Measurements from ENCODE around the gene CDT1.

The CDT1 gene

DNA sequence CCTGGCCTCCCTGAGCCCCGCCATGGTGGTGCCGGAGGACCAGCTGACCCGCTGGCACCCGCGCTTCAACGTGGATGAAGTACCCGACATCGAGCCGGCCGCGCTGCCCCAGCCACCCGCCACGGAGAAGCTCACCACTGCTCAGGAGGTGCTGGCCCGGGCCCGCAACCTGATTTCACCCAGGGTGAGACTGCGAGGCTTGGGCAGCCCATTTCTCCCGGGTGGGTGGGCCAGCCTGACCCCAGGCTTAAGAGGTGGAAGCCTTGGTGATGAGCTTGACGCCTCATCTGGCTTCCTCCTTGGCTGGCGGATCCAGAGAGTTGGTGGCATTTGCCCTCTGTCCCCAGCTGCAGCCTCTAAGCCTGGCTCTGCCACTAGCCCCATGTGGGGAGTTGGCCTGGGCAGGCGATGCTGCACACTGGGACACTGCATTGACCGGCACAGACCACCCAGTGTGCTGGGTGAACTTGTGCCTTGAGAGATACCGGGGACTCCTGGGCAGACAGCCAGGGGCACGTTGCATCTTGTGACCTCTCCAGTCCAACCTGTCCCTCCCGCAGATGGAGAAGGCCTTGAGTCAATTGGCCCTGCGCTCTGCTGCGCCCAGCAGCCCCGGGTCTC is 3.0 kb downstream of the CDT1 start:
- DNase-seq: no peak

GRCh38 chr16:88807142-88807625 is 3.6 kb downstream of the CDT1 start:
- no peak for DNase-seq

GRCh38 chr16:88807626-88808453 is 4.3 kb downstream of the CDT1 start:
- DNase-seq: no peak

DNA sequence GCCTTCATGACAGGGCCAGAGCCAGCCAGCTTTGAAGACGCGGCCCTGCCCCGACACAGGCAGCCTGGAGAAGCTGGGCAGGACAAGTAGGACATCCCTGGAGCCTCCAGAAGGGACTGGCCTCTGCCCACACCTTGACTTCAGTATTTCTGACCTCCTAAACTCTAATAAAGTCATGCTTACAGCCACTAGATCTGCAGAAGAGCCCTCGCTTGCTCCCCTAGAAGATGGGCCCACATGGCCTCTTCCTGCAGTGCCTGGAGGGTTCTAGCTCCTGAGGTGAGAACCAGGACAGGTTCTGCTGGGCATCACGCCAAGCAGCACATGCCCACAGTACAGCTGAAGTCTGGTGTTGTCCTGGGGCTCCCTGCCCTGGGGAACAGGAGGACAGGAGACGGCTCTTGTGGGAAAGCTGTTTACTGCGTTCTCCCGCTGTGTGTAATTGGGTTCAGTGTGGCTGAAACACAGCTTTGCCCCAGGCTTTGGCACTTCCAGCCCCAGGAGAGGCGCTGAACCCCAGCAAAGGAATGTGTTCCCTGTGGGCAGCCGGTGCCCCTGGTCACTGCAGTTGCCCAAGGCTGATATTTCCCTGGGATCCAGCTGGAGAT is 5.6 kb downstream of the CDT1 start:
- no peak for DNase-seq

DNA sequence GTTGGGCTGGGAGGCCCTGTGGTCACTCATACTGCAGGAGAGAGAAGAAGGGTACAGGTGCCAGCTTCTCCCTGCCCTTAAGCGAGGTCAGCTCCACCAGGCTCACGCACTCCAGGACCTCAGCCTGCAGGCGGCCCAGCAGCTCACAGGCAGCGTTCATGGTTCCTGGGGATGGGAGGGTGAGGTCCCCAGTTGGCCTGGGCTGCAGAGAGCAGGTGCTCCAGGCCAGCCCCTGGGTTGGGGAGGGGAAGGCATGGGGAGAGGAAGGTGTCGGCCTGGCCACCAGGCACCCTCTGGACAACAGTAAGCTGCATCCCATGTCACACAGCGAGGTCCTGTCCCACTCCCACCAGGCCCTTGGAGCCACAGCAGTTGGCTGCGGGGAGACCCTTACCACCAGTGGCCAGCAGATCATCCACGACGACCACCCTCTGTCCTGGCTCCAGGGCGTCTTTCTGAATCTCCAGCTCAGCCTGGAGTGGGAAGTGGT is 6.1 kb downstream of the CDT1 start:
- DNase-seq: no peak

DNA sequence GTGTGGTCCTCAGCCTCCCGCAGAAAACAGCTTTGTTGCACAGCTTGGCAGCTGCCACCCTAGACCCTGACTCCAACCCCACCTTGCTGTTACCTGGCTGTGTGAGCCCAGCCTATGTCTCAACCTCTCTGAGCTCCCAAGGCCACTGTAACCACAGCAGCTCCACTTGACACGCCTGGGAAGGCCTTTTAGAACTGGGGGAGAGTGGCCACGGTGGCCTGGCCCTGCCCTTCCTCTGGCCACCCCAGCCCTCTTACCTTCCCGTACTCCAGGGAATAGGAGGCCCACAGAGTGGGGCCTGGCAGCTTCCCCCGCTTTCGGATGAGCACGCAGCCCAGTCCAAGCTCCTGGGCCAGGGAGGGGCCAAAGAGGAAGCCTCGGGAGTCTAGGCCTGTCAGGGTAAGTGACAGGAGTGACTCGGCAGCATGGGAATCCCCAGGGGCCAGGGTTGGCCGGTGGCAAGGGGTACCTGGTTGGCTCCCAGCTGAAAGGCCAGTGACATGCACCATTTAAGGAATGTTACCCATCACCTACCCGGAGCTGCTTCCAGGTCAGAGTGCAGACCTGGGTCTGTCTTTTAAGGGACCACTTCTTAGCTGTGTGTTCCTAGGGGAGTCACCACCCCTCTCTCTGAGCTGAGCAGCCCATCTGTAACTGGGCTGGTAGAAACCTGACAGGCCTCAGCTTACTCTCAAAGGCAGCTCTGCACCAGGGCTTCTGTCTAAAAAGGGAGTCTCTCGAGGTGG is 6.8 kb downstream of the CDT1 start:
- DNase-seq: no peak

DNA sequence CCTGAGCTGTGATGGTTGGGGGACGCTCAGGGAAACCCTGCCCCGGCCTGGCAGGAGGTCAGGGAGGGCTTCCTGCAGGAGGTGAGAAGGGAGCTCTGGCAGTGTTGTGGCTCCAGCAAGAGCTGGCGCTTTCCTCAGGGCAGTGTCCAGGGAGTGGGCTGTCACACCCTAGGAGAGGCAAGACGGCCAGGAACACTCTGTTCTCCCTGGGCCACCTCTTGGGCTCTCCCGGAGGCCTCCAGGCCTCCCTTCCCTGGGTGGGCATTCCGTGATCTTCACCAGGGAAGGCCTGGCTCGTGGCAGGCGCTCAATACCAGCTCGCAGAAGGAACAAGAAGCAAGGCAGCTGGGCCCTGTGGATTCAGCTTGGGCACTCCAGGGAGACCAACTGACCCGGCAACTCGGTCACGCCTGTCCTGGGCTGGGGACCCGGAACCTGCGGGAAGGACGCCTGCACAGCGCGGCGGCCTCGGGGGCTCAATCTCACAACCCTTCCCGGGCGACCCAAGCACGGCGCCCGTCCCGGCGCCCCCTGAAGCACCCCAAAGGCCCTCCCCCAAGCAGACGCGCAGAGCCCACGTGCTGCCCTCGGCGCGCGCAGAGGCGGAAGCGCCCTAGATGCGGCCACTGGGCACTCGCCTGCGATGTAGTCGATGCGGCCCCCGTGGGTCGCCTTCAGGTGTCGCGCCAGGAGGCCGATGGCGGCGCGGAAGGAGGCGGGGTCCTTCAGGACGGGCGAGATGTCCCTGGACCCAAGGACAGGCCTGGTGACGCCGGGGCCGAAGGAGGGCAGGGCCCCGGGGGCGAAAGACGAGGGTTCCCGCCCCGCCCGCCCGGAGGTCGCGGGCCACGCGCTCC is 7.6 kb downstream of the CDT1 start:
- peak; percentile 39 for DNase-seq

DNA sequence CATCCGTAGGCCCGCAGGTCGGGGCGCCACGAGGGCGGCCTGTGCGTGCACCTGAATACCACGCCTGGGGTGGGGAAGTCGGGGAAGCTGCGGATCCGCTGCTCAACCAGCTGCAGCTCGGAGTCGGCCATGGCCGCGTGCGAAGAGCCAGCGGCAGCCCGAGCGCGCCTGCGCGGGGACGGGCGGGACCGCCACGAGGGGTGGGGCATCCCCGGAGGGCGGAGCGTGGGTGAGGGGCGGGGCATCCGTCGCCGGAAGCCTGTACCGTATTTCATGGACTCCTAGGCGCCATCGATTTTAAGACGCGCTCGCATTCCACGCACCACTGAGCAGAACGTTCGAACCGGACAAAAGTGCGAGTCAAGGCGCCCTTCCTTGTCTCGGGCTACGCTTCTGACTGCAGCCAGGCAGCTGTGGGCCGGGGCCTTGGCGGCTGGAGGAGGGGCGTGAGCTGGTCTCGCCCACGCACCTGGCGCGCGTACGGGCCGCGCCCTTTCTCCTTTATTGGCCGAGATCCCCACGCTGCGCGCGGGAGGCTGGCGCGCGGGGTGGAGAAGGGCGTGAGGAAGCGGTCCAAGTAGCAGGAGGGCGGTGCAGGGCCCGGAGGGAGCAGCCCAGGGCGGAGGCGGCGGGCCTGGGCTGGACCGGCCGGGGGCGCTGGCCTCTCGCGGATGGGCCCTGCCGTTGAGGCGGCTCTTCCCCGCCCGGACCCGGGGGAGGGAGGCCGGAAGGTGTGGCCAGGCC is 8.4 kb downstream of the CDT1 start, which contains the start of gene APRT:
TSS of gene APRT (minus strand) at position 160 of the 744 bp plus-strand sequence. CDS start at position 131, 29 bp downstream.
- peak; percentile 72 for DNase-seq

DNA sequence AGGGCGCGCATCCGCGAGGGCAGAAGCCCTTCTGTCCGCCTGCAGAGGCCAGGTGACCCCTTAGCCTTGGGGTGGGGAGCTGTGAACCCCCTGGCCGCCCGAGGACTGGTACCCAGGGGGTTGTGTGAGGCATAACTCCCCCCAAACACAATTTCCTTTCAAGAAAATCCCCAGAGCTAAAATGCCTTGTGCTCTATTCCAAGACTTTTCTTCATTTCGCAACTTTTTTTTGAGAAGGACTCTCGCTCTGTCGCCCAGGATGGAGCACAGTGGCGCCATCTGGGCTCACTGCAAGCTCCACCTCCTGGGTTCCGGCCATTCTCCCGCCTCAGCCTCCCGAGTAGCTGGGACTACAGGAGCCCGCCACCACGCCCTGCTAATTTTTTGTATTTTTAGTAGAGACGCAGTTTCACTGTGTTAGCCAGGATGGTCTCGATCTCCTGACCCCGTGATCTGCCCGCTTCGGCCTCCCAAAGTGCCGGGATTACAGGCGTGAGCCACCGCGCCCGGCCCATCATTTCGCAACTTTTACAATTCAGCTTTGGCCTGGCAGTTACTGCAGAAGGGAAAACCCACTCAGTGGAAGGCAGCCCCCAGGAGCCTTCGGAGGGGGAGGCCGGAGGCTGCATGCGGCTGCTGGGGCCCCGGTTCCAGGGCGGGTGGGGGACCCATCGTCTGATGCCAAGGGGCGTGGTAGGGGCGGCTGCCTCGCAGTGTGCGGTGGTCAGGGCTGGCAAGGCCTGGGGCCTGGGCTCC is 9.1 kb downstream of the CDT1 start:
- no peak for DNase-seq

DNA sequence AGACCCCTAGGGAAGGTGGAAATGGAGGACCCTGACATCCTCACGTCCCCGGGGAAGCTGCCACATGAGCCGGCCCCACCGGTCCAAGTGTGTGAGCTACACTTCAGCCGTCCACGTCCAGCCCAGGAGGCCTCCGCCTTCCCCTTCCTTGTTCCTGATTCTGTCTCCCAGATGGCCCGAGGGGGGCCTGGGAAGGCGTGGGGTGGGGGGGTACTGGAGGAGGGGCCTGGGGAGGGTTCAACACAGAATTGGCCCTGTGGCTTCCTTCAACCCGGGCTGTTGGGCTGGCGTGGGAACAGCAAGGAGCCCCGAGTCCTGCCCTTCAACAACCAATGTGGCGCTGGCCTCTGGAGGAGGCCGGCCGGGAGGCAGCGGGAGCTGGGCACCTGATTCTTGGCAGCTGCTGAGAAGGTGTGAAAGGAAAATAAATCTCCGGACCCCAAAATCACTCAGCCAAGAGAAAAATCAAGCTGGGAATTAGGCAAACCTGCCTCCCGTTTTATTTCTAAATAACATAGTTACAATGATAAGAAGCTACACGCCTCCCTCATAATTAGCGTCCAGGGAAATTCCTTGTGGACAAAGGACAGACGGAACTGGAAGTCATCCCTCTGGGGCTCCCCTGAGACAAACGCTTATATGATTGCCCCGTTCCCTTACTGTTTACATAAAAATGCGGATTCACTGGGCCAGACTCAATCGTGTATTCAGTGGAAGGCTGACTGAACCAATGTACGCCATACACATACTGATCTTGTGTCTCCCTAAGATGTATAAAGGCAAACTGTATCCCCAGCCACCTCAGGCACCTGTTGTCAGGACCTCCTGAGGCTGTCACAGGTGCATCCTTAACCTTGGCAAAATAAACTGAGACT is 9.9 kb downstream of the CDT1 start:
- no peak for DNase-seq

DNA sequence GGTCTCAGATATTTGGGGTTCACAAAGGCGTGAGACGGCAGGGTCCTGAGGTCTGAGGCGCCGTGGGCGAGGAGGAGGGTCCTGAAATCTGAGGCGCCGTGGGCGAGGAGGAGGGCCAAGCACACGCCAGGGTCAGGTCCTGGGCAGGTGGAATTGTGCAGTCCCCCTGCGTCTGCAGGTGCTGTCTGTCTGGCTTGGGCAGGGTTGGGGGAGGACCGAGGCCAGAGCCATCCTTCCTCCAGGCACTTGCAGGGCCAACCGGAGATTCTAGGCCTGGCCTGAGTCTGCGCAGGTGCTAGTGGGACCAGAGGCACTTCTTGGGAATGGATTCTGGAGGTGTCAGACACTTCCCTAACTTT is 10.5 kb downstream of the CDT1 start:
- no peak for DNase-seq

DNA sequence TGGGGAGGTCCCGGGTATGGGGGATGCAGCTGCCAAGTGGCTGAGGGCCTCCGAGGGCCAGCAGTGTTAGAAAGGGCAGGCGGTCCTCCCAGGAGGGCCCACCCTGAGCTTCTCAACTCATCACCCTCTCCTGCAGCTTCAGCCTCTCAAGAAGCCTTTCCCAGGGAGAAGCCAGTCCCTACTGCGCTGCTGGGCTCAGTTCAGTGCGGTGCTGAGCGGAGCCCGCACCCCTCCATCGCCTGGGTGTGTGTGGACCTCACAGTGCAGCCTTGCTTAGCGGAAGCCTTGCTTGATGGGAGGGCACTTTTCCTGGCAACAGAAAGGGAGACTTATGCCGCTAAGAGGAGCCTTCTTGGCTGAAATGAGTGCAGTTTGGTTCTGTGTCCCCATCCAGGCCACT is 11.6 kb downstream of the CDT1 start:
- no peak for DNase-seq

- peak; percentile 5 for DNase-seq
Observed at GRCh38 chr16:88815901-88816589, 12.5 kb downstream of the CDT1 start.

- no peak for DNase-seq
Observed at GRCh38 chr16:88816736-88817535, 13.3 kb downstream of the CDT1 start.

DNA sequence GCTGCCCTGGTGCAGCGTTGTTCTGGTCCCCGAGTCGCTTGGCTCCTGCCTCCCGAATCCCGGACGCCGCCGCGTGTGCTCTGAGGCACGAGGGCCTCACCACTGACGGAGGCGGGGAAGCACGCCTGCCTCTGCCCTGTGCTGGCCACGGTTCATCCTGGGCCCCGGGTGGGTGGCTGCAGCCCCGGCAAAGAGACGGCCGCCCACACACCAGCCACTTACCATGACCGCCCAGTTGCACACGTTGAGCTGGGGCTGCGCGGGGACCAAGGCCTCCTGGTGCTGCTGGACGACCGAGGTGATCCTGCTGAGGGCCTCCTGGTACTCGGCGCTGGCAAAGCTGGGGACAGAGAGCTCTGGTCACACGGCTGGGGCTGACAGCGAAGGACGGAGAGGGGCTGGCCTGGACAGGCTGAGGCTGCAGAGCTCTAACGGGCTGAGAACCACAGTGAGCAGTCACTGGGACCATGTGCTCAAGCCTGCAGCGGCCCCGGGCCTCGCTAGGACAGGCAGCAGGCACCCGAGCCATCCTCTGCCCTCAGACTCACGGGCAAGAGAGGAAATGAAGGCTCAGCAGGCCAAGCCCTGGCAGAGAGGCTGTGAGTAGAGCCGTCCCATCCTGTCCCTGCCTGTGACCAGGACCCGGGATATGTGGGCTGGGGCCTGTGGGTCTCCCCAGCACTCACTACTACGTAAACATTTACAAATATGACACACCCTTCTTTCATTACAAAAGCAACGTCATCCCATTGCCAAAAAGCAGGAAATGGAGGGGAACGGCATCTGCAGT is 14.4 kb downstream of the CDT1 start:
- DNase-seq: no peak

DNA sequence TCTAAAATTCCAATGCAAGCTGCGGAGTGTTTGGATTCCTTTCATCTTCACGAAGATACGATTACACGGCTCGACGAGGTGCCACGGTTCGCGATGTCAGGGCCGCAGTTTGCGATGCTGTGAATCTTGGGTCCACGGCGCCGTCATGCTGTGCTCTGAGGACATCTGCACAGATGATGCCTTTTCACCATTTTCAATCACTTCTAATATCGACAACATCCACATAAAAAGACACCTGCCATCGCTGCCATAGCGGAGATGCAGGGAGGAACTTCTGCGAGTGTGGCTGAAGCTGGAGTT is 14.9 kb downstream of the CDT1 start:
- no peak for DNase-seq

GRCh38 chr16:88819126-88819525 is 15.5 kb downstream of the CDT1 start:
- DNase-seq: no peak

Data from NCI-H2029 (cell line).